ENCODE measurements around the gene HSPB1. TPM values are rescaled to one million over a fixed set of nuclear protein-coding genes. Genes with fewer than 3 reads are reported as not detected.
"Not testable (repeated sequence)": the region's sequence is repeated elsewhere in the genome, so short reads cannot be mapped to it uniquely, and the experiment has no call there.

HSPB1 gene
- 100 to 1,000 TPM; 137 to 302 (median 224) TPM for polyA plus RNA-seq (ENCODE audit: insufficient read length in 4 of 4)

DNA sequence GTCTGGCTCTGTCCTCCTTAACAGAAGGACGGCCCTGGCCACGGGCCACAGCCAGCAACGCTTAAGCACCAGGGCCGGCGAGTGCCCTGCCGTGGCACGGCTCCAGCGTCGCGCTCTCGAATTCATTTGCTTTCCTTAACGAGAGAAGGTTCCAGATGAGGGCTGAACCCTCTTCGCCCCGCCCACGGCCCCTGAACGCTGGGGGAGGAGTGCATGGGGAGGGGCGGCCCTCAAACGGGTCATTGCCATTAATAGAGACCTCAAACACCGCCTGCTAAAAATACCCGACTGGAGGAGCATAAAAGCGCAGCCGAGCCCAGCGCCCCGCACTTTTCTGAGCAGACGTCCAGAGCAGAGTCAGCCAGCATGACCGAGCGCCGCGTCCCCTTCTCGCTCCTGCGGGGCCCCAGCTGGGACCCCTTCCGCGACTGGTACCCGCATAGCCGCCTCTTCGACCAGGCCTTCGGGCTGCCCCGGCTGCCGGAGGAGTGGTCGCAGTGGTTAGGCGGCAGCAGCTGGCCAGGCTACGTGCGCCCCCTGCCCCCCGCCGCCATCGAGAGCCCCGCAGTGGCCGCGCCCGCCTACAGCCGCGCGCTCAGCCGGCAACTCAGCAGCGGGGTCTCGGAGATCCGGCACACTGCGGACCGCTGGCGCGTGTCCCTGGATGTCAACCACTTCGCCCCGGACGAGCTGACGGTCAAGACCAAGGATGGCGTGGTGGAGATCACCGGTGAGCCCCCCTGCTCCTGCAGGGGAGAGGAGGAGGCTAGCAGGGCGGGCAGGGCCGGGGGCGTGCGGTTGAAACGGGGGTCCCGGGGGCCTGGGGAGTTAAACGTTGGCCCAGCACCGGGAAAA, at the start of gene HSPB1:
Gene HSPB1, plus strand, starts transcription at position 327 of the 855 bp plus-strand sequence. Its CDS starts 40 bp downstream, at position 367.
- DNase-seq (ENCODE audit: low read depth in 4 of 4, low spot score in 2 of 4): peak in 2 of 4 donors; percentile 60 to 68

DNA sequence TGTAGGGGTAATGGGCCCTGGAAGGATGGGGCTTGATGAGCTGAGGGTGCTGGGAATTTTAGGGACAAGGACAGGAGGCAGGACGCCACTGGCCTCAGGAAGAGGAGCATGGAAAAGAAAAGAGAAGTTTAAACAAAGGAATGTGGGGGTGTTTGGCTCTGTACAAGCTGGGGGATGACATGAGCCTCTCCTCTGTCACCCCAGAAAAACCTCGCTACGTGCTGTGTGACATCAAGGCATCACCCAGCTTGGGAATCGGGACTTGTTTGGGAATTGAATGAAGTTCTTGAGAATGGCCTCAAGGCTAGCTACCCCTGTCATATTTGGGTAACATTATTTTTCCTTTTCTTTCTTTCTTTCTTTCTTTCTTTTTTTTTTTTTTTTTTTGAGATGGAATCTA, 47.7 kb upstream of the HSPB1 start:
- DNase-seq (ENCODE audit: low read depth in 4 of 4, low spot score in 2 of 4): no peak

- DNase-seq (ENCODE audit: low read depth in 4 of 4, low spot score in 2 of 4): no peak
These were observed 44.5 kb upstream of the HSPB1 start for GRCh38 chr7:76257973-76258372.

DNA sequence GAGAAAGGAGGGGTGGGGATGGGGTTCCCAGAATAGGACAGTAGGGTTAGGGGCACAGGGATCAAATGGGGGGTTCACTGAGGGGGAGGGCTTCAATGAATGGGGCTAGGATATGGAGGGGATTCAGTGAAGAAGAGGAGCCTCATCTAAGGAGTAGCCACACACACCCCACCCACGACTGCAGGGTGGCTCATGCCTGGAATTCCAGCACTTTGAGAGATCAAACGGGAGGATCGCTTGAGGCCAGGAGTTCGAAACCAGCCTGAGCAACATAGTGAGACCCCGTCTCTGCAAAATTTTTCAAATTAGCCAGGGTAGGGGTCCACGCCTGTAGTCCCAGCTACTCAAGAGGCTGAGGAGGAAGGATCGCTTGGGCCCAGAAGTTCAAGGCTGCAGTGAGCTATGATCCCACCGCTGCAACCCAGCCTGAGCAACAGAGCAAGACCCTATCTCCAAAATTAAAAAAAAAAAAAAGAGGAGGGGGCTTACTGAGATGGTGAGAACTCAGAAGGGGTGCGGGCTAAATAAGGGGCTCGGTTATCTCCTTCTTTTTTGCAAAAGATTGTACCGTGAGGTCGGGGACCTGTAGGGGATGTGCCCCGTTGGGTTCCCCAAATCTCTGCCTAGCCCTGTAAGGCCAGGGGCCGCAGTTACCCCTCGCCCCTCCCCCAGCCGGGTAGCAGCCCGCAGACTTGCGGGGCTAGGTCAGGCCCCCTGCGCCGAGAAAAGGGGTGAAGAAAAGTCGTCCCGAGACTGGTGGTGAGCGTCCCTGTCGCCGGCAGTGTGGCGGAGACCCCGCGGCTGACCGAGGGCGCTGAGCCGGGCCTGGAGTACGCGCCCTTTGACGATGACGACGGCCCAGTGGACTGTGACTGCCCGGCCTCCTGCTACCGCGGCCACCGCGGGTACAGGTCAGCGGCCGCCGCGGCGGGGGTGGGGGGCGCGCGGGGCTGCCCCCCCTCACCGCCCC, 43.1 kb upstream of the HSPB1 start:
- DNase-seq (ENCODE audit: low read depth in 4 of 4, low spot score in 2 of 4): no peak

DNA sequence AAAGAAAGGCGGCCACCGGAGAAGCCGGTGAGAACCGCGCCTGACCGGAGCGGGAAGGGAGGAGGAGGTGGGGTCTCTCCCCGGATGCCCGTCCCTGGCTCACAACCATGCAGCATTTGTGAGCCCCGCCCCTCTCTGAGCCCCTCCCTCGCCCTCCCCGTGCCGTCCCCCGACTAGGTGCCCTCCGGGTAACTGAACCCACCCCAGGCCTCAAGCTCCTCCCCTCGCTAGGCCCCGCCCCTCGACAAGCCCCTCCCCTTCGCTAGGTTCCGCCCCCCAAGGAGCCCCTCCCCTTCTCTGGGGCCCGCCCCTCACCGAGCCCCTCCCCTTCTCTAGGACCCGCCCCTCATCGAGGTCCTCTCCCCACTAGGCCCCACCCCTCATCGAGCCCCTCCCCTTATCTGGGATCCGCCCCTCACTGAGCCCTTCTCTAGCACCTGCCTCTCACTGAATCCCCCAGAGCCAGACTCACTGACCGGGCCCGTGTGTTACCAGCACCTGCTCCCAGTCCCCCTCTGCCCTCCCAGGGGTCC, 42.2 kb upstream of the HSPB1 start:
- no peak for DNase-seq (ENCODE audit: low read depth in 4 of 4, low spot score in 2 of 4)

DNA sequence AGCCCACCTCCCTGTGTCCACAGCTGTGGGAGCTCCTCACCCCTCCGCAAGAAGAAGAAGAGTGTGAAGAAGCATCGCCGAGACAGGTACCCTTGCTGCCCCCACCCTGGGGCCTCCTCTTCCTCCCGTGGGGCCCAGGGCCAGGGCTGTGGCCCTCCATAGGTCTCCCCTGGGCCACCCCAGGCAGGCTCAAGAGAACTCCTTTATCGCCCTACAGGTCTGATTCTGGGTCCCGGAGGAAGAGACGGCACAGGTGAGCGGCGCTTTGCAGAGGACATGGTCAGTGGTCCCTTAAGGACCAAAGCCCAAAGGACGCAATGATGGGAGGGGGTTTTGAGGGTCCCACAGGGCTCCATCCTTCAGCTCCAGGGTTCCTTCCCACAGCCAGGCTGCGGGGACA, 41.1 kb upstream of the HSPB1 start:
- DNase-seq (ENCODE audit: low read depth in 4 of 4, low spot score in 2 of 4): no peak

- DNase-seq (ENCODE audit: low read depth in 4 of 4, low spot score in 2 of 4): no peak
These were observed 40.5 kb upstream of the HSPB1 start for GRCh38 chr7:76261931-76262330.

GRCh38 chr7:76262683-76263402, 39.6 kb upstream of the HSPB1 start:
- DNase-seq (ENCODE audit: low read depth in 4 of 4, low spot score in 2 of 4): no peak

- no peak for DNase-seq (ENCODE audit: low read depth in 4 of 4, low spot score in 2 of 4)
These were observed 37.2 kb upstream of the HSPB1 start for GRCh38 chr7:76265299-76265698.

DNA sequence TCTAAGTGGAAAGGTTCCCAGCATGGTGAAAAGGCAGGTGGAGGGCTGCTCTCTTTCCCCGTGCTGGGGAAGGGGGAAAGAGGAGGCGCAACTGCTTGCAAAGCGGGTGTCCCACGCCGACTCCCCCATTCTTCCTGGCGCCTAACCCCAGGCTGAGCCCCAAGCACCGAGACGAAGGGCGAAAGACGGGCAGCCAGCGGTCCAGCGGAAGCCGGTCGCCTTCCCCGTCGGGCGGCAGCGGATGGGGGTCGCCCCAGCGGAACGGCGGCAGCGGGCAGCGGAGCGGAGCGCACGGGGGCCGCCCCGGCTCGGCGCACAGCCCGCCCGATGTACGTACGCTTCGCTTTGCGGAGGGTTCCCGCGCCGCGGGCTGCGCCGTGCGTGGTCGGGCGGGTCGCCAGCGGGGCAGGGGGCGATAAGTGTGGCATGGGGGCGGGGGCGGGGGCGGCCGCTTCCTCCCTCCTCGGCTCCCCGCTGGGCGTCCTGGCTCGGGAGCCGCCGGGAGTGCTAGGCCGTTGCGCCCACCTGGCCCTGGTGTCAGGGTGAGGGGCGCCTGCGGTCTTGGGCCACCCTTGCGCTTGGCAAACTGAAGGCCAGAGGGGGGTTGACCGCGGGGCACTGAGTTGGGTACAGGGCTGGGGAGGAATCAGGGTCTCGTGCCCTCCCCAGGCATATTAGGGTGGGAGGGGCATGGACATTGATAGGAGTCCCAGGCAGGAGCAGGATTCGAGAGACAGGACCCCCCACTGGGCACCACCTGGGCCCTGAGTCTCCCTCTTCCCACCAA, 35.2 kb upstream of the HSPB1 start:
- DNase-seq (ENCODE audit: low read depth in 4 of 4, low spot score in 2 of 4): no peak

DNA sequence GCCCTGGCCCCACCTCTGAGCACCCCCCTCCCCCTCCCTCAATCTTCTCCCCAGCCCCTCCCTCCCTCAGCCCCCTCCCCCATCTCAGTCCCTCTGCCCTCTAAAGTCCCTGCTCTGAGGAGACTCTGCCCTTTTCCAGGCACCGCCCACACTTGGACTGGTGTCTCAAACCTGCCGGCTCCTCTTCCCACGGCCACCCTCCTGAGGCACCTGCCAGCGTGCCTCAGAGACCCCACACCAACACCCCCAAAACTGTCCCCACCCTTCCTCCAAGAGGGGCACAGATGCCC, 34.6 kb upstream of the HSPB1 start:
- DNase-seq (ENCODE audit: low read depth in 4 of 4, low spot score in 2 of 4): no peak

GRCh38 chr7:76268376-76268775, 34.1 kb upstream of the HSPB1 start:
- no peak for DNase-seq (ENCODE audit: low read depth in 4 of 4, low spot score in 2 of 4)

DNA sequence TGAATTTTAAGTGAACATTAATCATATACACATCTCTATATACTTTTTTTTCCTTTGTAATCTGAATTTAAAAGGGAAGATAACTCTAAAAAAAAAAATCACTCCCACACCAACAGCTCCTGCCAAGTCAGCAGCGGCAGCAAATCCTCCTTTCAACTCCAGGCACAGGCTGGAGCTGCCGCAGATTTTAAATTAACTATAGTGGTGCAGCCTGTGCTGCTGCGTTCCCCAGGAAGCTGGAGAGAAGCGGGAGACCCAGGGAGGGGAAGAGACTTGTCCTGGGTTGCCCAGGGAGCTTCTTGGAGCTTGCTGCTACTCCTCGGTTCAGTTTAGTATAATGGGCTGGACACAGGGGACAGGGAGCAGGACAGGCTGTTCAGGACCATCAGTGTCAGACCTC, 32.6 kb upstream of the HSPB1 start:
- no peak for DNase-seq (ENCODE audit: low read depth in 4 of 4, low spot score in 2 of 4)

GRCh38 chr7:76271384-76271783, 31.1 kb upstream of the HSPB1 start:
- DNase-seq (ENCODE audit: low read depth in 4 of 4, low spot score in 2 of 4): not testable (repeated sequence)

DNA sequence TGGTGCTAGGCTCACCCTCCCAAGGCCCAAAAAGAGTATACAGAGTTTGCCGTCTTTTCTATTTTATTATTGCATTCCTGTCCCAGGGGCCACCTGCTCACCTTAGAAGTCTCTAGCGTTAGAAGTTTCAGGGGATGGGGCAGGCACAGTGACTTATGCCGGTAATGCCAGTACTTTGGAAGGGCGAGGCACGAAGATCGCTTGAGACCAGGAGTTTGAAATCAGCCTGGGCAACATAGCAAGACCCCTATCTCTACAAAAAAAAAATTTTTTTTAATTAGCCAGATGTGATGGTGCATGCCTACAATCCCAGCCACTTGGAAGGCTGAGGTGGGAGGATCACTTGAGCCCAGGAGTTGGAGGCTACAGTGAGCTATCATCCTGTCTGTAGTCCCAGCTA, 30.3 kb upstream of the HSPB1 start:
- DNase-seq (ENCODE audit: low read depth in 4 of 4, low spot score in 2 of 4): no peak

DNA sequence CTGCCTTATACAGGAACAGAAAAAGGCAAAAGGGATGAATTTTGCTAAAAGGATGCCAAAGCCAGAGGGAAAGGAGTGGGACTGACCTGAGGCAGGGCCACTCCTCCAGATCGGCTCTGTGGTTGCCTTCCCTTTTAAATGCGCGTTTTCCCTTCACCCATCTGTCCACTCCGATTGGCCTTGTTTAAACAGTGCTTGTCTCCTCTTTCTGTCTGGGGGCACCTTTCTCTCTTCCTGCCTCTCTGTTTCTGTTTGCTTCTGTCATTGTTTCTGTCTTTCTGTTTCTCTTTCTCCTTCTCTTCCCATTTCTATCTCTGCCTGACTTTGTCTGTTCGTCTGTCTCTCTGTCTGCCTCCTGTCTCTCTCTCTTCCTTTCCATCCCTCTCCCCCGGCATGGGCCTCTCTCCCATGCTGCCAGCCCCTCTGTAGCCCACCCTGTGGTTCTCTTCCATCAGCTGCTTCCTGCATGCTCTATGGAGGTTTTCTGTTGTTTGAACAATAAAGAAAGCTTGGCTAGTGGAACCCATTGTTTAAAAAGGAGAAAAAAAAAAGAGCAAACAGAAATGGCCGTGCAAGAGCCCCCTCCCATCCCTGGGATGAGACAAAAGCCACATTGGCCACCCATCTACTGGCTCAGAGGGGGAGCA, 29.5 kb upstream of the HSPB1 start:
- no peak for DNase-seq (ENCODE audit: low read depth in 4 of 4, low spot score in 2 of 4)

- no peak for DNase-seq (ENCODE audit: low read depth in 4 of 4, low spot score in 2 of 4)
These were observed 29.0 kb upstream of the HSPB1 start for GRCh38 chr7:76273503-76273902.

- DNase-seq (ENCODE audit: low read depth in 4 of 4, low spot score in 2 of 4): no peak
These were observed 23.9 kb upstream of the HSPB1 start for GRCh38 chr7:76278540-76278939.

GRCh38 chr7:76280408-76280807, 22.1 kb upstream of the HSPB1 start:
- no peak for DNase-seq (ENCODE audit: low read depth in 4 of 4, low spot score in 2 of 4)
